SK-N-MC (cell line): ENCODE results near the gene OR52E8.

Experiments
- EZH2 ChIP-seq: fragments of 200-600 bp; sonication (generic); IDR thresholded peaks from one replicate; pipeline ENCODE4 v1.6.1; 2017; ENCODE audit warnings: antibody characterized with exemption
- POLR2AphosphoS5 ChIP-seq: IDR thresholded peaks from 2 replicates; pipeline ENCODE4 v1.6.1; 2012; ENCODE audit warnings: mild to moderate bottlenecking, low read depth, low read length, borderline replicate concordance

DNA sequence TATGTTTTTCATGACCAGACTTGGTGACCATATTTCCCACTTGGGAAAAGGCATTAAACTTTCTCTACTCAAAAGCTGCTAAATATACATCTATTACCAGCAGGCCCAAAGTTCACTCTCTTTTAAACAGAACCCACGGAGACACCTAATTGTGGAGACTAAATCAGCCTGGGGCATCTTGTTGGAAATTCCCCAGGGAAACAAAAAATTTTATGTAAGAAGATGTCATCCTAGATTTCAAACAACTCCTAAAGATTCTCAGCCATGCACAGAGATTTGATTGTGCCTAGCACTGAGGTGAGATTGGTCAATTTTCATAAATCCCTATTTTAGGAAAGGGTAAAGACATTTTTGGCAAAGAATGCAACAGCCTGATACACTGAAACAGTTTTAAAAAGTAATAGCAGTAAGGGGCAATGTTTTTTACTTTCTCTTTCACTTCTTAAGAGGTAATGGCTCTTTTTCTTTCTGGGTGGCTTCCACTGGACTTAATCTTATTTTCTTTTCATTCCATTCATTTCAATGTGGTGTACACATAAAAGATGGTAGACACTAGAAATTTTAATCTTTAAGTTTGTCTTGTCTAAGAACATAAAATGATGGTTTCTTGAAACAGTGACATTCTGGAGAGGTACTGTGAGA, 39.1 kb downstream of the OR52E8 start:
- TF ChIP-seq POLR2AphosphoS5 (no peak), EZH2 (no peak)
